ENCODE data around the gene BPIFA3. TPM values are rescaled to one million over a fixed set of nuclear protein-coding genes. Genes with fewer than 3 reads are reported as not detected.

Gene BPIFA3
- total RNA-seq = not detected

- Histone ChIP-seq H3K4me1 (no peaks in the 10 kb centered on the region), H3K9ac (ENCODE audit: low read depth in 2 of 2, low read length in 2 of 2) (no peak within 1 kb of the TSS), H3K27ac (no peak within 1 kb of the TSS), H3K4me3 (no peak within 1 kb of the TSS), H3K36me3 (no peaks in the 10 kb centered on the region), H3K27me3 (no peaks in the 10 kb centered on the region), H3K9me3 (no peaks in the 10 kb centered on the region)
- no peak for DNase-seq
- no peak for TF ChIP-seq CTCF (IDR thresholded peaks at IDR 0.05)
- intact Hi-C loops (cut with DNase I) = no loop called here
Measured at GRCh38 chr20:33217052-33217451, at the start of gene BPIFA3. TSS of gene BPIFA3 (plus strand) at chr20:33217352. CDS start at chr20:33217537, 185 bp downstream.

- Histone ChIP-seq H3K9me3 (no peaks in the 10 kb centered on the region), H3K36me3 (no peaks in the 10 kb centered on the region), H3K4me3 (no peak within 1 kb of the TSS), H3K9ac (ENCODE audit: low read depth in 2 of 2, low read length in 2 of 2) (no peak within 1 kb of the TSS), H3K27me3 (no peaks in the 10 kb centered on the region), H3K27ac (no peak within 1 kb of the TSS), H3K4me1 (no peaks in the 10 kb centered on the region)
- DNase-seq = no peak
- intact Hi-C loops (cut with DNase I) = no loop called here
- TF ChIP-seq CTCF (IDR thresholded peaks at IDR 0.05) = no peak
Measured at GRCh38 chr20:33167859-33168258, 49.3 kb upstream of the BPIFA3 start, which contains the start of gene BPIFA2. TSS of gene BPIFA2 (plus strand) at chr20:33168159. CDS start at chr20:33169146, 987 bp downstream.

- H3K27me3 ChIP-seq = no peaks in the 10 kb centered on the region
- H3K4me3 ChIP-seq = no peak overlapping the region
- peak; percentile 28 for TF ChIP-seq CTCF (IDR thresholded peaks at IDR 0.05)
- H3K36me3 ChIP-seq = no peaks in the 10 kb centered on the region
- no peak overlapping the region for H3K27ac ChIP-seq
- DNase-seq = peak; percentile 31
- intact Hi-C loops (cut with DNase I) = no loop called here
- no peaks in the 10 kb centered on the region for H3K4me1 ChIP-seq
- H3K9ac ChIP-seq (ENCODE audit: low read depth in 2 of 2, low read length in 2 of 2) = no peak overlapping the region
- no peaks in the 10 kb centered on the region for H3K9me3 ChIP-seq
Measured at GRCh38 chr20:33169176-33169794, 47.9 kb upstream of the BPIFA3 start.

- intact Hi-C loops (cut with DNase I) = no loop called here
- H3K27me3 ChIP-seq = no peaks in the 10 kb centered on the region
- no peak for TF ChIP-seq CTCF (IDR thresholded peaks at IDR 0.05)
- H3K4me1 ChIP-seq = no peaks in the 10 kb centered on the region
- no peak for DNase-seq
- H3K9ac ChIP-seq (ENCODE audit: low read depth in 2 of 2, low read length in 2 of 2) = no peak overlapping the region
- no peak overlapping the region for H3K4me3 ChIP-seq
- no peaks in the 10 kb centered on the region for H3K36me3 ChIP-seq
- no peak overlapping the region for H3K27ac ChIP-seq
- H3K9me3 ChIP-seq = no peaks in the 10 kb centered on the region
Measured at GRCh38 chr20:33172781-33173180, 44.4 kb upstream of the BPIFA3 start.

GRCh38 chr20:33175123-33175522 lies 42.0 kb upstream of the BPIFA3 start:
- no peaks in the 10 kb centered on the region for H3K36me3 ChIP-seq
- H3K27ac ChIP-seq = no peak overlapping the region
- intact Hi-C loops (cut with DNase I) = no loop called here
- no peak for DNase-seq
- TF ChIP-seq CTCF (IDR thresholded peaks at IDR 0.05) = no peak
- H3K4me3 ChIP-seq = no peak overlapping the region
- no peaks in the 10 kb centered on the region for H3K4me1 ChIP-seq
- no peaks in the 10 kb centered on the region for H3K27me3 ChIP-seq
- H3K9ac ChIP-seq (ENCODE audit: low read depth in 2 of 2, low read length in 2 of 2) = no peak overlapping the region
- no peaks in the 10 kb centered on the region for H3K9me3 ChIP-seq

Data from colonic mucosa (tissue), 4 donors.